ENCODE results near the gene CHMP2B.

GRCh38 chr3:87181551-87181950 is 45.6 kb upstream of the CHMP2B start:
- TF ChIP-seq POLR2A (IDR thresholded peaks at IDR 0.05; ENCODE audit: low read depth, low read length) (no peak), TAF1 (IDR thresholded peaks at IDR 0.05; ENCODE audit: borderline replicate concordance, low read depth, low read length) (no peak), POLR2AphosphoS5 (IDR thresholded peaks at IDR 0.05; ENCODE audit: low read depth, low read length) (no peak)
